Type B pancreatic cell (in vitro differentiated cells): ENCODE data around the gene RSRC1. TPM values are rescaled to one million over a fixed set of nuclear protein-coding genes. Genes with fewer than 3 reads are reported as not detected.

ENCODE experiments used
- DNase-seq: peaks from one replicate; pipeline ENCODE4 v3.0.0; 2021; ENCODE audit warnings: mixed read lengths; ENCODE audit not compliant: unreplicated experiment; ENCODE audit errors: extremely low spot score
- H3K27ac Mint-ChIP-seq: 2 replicates; pipeline ENCODE4 v1.8.0; 2021; ENCODE audit warnings: mild to moderate bottlenecking, mixed read lengths
- H3K27me3 Mint-ChIP-seq: 2 replicates; pipeline ENCODE4 v1.8.0; 2021; ENCODE audit warnings: mixed read lengths
- H3K36me3 Mint-ChIP-seq: 2 replicates; pipeline ENCODE4 v1.8.0; 2021; ENCODE audit warnings: mixed read lengths
- H3K4me1 Mint-ChIP-seq: one replicate; pipeline ENCODE4 v1.8.0; 2021; ENCODE audit warnings: mixed read lengths; ENCODE audit not compliant: unreplicated experiment
- H3K4me3 Mint-ChIP-seq: 2 replicates; pipeline ENCODE4 v1.8.0; 2021; ENCODE audit warnings: mild to moderate bottlenecking, mixed read lengths
- H3K9me3 Mint-ChIP-seq: 2 replicates; pipeline ENCODE4 v1.8.0; 2021; ENCODE audit warnings: mixed read lengths
- CTCF ChIP-seq: fragments of 200-600 bp; sonication (generic); conservative IDR thresholded peaks from 2 replicates; pipeline ENCODE4 v1.5.0; 2021; ENCODE audit warnings: antibody characterized with exemption, mild to moderate bottlenecking
- total RNA-seq: library from RNA; stranded (reverse); gene quantifications from 2 replicates; pipeline ENCODE4 v1.2.1, GENCODE V29; 2021; ENCODE audit warnings: low replicate concordance

RSRC1 gene
- total RNA-seq, 1 donor from 2014 or later, result 34.6 TPM

- Mint-ChIP-seq H3K27me3 (no peaks in the 10 kb centered on the region), H3K9me3 (no peaks in the 10 kb centered on the region), H3K27ac (no peak overlapping the region), H3K4me1 (no peaks in the 10 kb centered on the region), H3K4me3 (no peak overlapping the region), H3K36me3 (no peaks in the 10 kb centered on the region)
- no peak for DNase-seq
- TF ChIP-seq CTCF, result no peak
Measured at GRCh38 chr3:158443632-158444031, 333.7 kb downstream of the RSRC1 start.

- TF ChIP-seq CTCF, result no peak
- Mint-ChIP-seq H3K36me3 (no peaks in the 10 kb centered on the region), H3K4me3 (no peak overlapping the region), H3K4me1 (no peaks in the 10 kb centered on the region), H3K27me3 (no peaks in the 10 kb centered on the region), H3K9me3 (no peaks in the 10 kb centered on the region), H3K27ac (no peak overlapping the region)
- no peak for DNase-seq
Measured at GRCh38 chr3:158447408-158447807, 337.5 kb downstream of the RSRC1 start.

GRCh38 chr3:158451405-158452055, 341.6 kb downstream of the RSRC1 start:
- Mint-ChIP-seq H3K27ac (no peak overlapping the region), H3K4me1 (no peaks in the 10 kb centered on the region), H3K36me3 (no peaks in the 10 kb centered on the region), H3K27me3 (no peaks in the 10 kb centered on the region), H3K4me3 (no peak overlapping the region), H3K9me3 (no peaks in the 10 kb centered on the region)
- TF ChIP-seq CTCF, result no peak
- DNase-seq, result no peak

GRCh38 chr3:158452334-158452733, 342.4 kb downstream of the RSRC1 start:
- no peak for TF ChIP-seq CTCF
- no peaks in the 10 kb centered on the region for H3K27me3 Mint-ChIP-seq

GRCh38 chr3:158453004-158453403, 343.1 kb downstream of the RSRC1 start:
- TF ChIP-seq CTCF, result no peak
- no peak overlapping the region for H3K27ac Mint-ChIP-seq
- H3K4me1 Mint-ChIP-seq, result peaks cover 3% of the 10 kb centered on the region
- no peaks in the 10 kb centered on the region for H3K27me3 Mint-ChIP-seq
- H3K4me3 Mint-ChIP-seq, result no peak overlapping the region
- H3K9me3 Mint-ChIP-seq, result no peaks in the 10 kb centered on the region
- no peak for DNase-seq
- no peaks in the 10 kb centered on the region for H3K36me3 Mint-ChIP-seq

More at GRCh38 chr3:158452334-158452733, 342.4 kb downstream of the RSRC1 start:
- Mint-ChIP-seq H3K36me3 (no peaks in the 10 kb centered on the region), H3K27ac (no peak overlapping the region), H3K4me1 (no peaks in the 10 kb centered on the region), H3K4me3 (no peak overlapping the region), H3K9me3 (no peaks in the 10 kb centered on the region)
- DNase-seq, result no peak
